ENCODE results near the gene CHCHD6.

The CHCHD6 gene

DNA sequence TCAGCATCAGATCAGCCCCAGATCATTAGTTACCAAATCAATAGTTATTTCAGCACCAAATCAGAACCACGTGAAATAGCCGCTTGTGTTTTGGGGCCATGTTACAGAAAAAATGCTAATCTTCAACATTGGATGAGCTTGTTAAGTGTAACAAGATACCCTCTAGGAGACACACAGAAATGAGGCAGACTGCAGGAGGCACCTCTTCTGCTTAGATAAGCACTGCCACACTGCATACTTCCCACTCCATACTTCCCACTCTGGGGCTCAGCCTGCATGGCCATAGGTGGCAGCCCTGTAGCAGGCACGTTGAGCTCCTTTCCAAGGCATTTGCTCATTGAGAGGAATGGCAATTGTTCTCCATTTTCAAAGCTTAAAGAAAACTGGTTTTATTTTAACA lies 73.3 kb downstream of the CHCHD6 start:
- Histone ChIP-seq H3K36me3 (ENCODE audit: insufficient read depth, low read length) (no peaks in the 10 kb centered on the region; the same call in 1 of the 2 replicates), H4K20me1 (ENCODE audit: insufficient read depth, low read length) (peaks cover 7% of the 10 kb centered on the region; the same call in 1 of the 2 replicates), H3K27ac (ENCODE audit: low read length) (no peak overlapping the region), H3K4me3 (ENCODE audit: low read depth in 1 of 2, low read length in 2 of 2) (no peak overlapping the region), H3K4me1 (ENCODE audit: insufficient read depth, low read length) (no peaks in the 10 kb centered on the region), H2AFZ (ENCODE audit: low read depth, low read length) (no peak overlapping the region), H3K79me2 (ENCODE audit: insufficient read depth, low read length) (no peaks in the 10 kb centered on the region), H3K4me2 (ENCODE audit: insufficient read depth, low read length) (no peak overlapping the region), H3K9ac (ENCODE audit: low read depth, low read length) (no peak overlapping the region), H3K27me3 (ENCODE audit: insufficient read depth, low read length, poor library complexity) (no peaks in the 10 kb centered on the region), H3K9me3 (ENCODE audit: insufficient read depth, low read length, severe bottlenecking) (no peaks in the 10 kb centered on the region)
- no peak for ATAC-seq (ENCODE audit: insufficient read depth, low read depth)
- no peak for TF ChIP-seq CTCF (IDR thresholded peaks at IDR 0.05; ENCODE audit: borderline replicate concordance, extremely low read depth, low read length, poor library complexity, severe bottlenecking)
- TF ChIP-seq EZH2 (IDR thresholded peaks at IDR 0.05; ENCODE audit: borderline replicate concordance, low read depth, low read length, severe bottlenecking), result no peak
- no peak for DNase-seq

GRCh38 chr3:126780666-126781065 lies 76.6 kb downstream of the CHCHD6 start:
- Histone ChIP-seq H3K36me3 (ENCODE audit: insufficient read depth, low read length) (peaks cover 5% of the 10 kb centered on the region; the same call in 1 of the 2 replicates), H3K27me3 (ENCODE audit: insufficient read depth, low read length, poor library complexity) (no peaks in the 10 kb centered on the region), H4K20me1 (ENCODE audit: insufficient read depth, low read length) (peaks cover 2% of the 10 kb centered on the region; the same call in 1 of the 2 replicates), H3K9me3 (ENCODE audit: insufficient read depth, low read length, severe bottlenecking) (no peaks in the 10 kb centered on the region), H2AFZ (ENCODE audit: low read depth, low read length) (no peak overlapping the region), H3K79me2 (ENCODE audit: insufficient read depth, low read length) (no peaks in the 10 kb centered on the region), H3K4me3 (ENCODE audit: low read depth in 1 of 2, low read length in 2 of 2) (no peak overlapping the region), H3K9ac (ENCODE audit: low read depth, low read length) (no peak overlapping the region), H3K4me1 (ENCODE audit: insufficient read depth, low read length) (no peaks in the 10 kb centered on the region), H3K4me2 (ENCODE audit: insufficient read depth, low read length) (no peak overlapping the region), H3K27ac (ENCODE audit: low read length) (no peak overlapping the region)
- TF ChIP-seq EZH2 (IDR thresholded peaks at IDR 0.05; ENCODE audit: borderline replicate concordance, low read depth, low read length, severe bottlenecking) (no peak), CTCF (IDR thresholded peaks at IDR 0.05; ENCODE audit: borderline replicate concordance, extremely low read depth, low read length, poor library complexity, severe bottlenecking) (no peak)
- DNase-seq, result no peak
- no peak for ATAC-seq (ENCODE audit: insufficient read depth, low read depth)

DNA sequence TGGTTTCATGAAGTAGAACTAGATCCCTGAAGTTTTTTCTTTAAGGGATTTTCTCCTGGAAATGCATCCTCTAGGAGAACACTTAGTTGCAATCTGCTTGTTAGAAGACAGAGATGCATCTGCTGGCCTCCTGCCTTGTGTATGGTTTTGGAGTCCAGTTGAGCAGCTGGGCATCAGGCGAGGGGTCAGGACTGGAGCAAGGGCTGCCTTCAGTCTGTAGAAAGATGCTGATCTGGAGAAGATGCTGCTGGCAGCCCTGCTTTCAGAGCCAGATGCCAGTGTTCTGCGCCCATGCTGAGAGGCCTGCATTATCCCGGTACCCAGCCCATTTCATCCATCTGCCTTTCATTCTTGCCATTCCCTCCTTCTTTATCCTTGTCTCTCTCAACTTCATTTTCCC lies 77.4 kb downstream of the CHCHD6 start:
- no peaks in the 10 kb centered on the region for H4K20me1 ChIP-seq (ENCODE audit: insufficient read depth, low read length)
- no peak overlapping the region for H3K27ac ChIP-seq (ENCODE audit: low read length)
- H3K4me1 ChIP-seq (ENCODE audit: insufficient read depth, low read length), result no peaks in the 10 kb centered on the region
- H3K79me2 ChIP-seq (ENCODE audit: insufficient read depth, low read length), result no peaks in the 10 kb centered on the region
- no peak overlapping the region for H3K9ac ChIP-seq (ENCODE audit: low read depth, low read length)
- no peaks in the 10 kb centered on the region for H3K9me3 ChIP-seq (ENCODE audit: insufficient read depth, low read length, severe bottlenecking)
- ATAC-seq (ENCODE audit: insufficient read depth, low read depth), result no peak
- H2AFZ ChIP-seq (ENCODE audit: low read depth, low read length), result no peak overlapping the region
- DNase-seq, result no peak
- TF ChIP-seq CTCF (IDR thresholded peaks at IDR 0.05; ENCODE audit: borderline replicate concordance, extremely low read depth, low read length, poor library complexity, severe bottlenecking) (no peak), EZH2 (IDR thresholded peaks at IDR 0.05; ENCODE audit: borderline replicate concordance, low read depth, low read length, severe bottlenecking) (no peak)
- H3K4me3 ChIP-seq (ENCODE audit: low read depth in 1 of 2, low read length in 2 of 2), result no peak overlapping the region
- peaks cover 5% of the 10 kb centered on the region; the same call in 1 of the 2 replicates for H3K36me3 ChIP-seq (ENCODE audit: insufficient read depth, low read length)
- no peak overlapping the region for H3K4me2 ChIP-seq (ENCODE audit: insufficient read depth, low read length)
- H3K27me3 ChIP-seq (ENCODE audit: insufficient read depth, low read length, poor library complexity), result no peaks in the 10 kb centered on the region

Data from DND-41 (cell line).